ENCODE data around the gene DAB2IP.
A peak's percentile ranks its signal among the peaks of the same experiment; 100 is the strongest.

Gene DAB2IP

DNA sequence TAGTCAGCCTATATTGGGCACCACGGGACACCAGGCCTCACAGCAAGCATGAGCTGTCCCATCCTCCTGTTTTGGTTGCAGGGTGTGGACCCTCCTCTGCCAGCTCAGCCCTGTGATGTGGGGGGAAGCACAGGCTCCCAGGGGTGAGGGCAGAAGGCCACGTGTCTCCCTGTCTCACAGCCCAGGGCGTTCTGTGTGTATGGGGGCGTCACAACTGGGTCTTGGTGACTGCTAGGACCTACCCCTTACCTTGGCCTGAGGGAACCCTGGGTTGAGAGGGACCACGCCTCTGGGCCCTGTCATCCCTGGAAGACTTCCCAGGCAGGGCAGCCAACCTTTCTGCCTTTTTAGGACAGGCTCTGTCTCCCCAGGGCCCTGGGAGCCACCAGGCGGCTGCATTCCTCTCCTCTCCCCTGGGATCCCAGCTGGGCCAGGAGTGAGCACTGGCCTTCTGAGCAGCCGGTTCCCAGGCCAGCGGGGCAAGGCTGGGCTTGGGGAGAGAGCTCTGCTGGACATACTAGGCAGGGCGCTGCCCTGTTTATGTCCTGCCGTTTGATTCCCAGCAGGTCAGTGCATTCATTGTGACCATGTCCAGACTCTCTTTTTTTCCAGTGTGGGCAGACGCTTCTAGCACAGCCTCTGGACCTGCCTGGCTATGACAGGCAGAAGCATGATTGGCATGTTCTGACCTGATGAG lies 97.4 kb downstream of the DAB2IP start:
- no peak for DNase-seq

DNA sequence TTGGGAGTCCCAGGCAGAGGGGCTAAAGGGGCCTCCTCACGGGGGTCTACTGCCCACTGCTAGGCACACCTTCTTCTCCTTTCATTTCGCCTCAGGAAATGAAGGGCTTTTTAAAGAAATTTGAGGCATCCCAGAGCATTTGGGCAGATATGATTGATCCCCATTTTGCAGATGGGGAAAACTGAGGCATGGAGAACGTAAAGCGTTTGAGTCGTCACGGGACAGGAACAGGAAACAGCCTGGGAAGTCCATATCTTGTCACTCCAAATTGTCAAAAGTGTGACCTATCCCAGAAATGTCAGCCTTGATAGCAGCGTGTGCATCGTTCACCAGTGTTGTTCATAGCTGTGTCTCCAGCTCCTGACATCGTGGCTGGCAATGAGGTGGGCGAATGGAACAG lies 98.2 kb downstream of the DAB2IP start:
- DNase-seq, result no peak

DNA sequence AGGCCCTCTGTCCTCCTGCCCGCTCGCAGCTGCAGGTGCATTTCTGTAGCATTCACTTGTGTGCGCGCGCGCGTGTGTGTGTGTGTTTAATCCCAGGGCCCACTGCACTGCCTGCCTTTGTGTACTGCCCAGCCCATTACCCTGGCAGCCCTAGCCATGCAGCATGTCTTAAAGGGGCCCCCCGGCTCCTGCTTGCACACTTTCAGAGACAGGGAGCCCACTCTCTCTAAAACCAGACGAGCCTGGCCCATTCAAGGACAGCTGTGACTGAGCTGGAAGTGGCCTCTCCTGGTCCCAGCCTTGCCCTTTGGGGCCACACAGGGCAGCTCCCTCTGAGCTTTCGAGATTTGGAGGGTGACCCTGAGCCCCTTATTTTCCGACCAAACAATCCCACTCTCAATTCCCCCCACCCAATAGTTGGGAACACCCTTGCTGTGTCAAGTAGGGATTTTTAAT lies 98.9 kb downstream of the DAB2IP start:
- no peak for DNase-seq

DNA sequence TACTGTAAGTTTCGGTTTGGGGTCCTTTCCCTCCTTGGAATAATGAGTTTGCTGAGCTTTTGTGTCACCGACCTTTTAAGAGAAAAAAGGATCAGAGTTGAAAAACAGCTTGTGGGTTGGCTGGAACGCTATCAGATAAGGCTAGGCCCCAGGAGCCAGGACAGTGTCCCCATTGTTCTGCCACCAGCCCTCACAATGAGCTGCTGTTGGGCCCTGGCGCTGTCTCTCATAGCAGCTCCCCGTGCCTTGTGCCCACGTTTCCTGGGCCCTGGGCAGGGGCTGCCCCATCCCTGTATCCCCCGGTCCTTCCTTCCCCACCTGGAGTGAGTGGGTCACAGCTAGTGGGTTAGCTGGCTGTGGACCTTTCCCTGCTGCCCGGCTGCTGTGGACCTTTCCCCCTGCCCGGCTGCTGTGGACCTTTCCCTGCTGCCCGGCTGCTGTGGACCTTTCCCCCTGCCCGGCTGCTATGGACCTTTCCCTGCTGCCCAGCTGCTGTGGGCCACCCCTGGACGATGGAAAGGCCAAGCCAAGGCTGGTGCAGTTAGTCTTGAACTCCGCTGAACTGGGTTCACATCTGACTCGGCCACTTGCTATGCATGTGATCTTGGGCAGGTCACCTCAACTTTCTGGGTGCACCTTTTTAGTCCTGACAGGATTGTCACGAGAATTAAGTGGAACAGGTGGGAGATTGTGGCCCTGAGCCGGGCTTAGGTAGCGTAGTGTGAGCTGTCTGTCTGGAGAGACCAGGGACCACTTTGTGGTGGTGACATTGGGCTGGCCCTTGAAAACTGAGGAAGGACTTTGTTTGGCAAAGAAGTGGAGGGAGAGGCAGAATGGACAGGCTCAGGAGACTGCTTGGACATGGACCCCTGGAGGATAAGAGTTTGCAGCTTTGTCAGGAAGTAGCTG lies 99.5 kb downstream of the DAB2IP start:
- no peak for DNase-seq

GRCh38 chr9:121751686-121752445 lies 100.4 kb downstream of the DAB2IP start:
- no peak for DNase-seq

DNA sequence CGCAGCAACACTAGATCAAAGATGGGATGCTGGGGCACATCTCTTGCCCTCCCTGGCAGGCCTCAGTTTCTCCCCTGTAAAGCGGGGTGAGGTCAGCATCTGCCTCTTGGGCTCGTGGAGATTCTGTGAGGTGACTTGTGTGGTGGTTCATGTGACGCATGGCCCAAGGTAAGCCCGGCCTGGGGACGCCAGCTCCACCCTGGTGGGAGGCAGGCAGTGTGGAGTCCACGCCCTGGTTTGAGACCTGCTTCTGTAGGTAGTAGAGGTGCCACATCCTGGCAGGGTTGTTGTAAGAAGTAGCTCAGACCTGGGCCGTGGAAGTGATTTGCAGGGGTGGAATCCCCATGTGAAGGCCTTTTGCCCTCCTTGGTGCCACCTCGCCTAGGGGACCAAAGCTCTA lies 101.5 kb downstream of the DAB2IP start:
- DNase-seq, result no peak

GRCh38 chr9:121753802-121754654 lies 102.6 kb downstream of the DAB2IP start:
- DNase-seq, result no peak

DNA sequence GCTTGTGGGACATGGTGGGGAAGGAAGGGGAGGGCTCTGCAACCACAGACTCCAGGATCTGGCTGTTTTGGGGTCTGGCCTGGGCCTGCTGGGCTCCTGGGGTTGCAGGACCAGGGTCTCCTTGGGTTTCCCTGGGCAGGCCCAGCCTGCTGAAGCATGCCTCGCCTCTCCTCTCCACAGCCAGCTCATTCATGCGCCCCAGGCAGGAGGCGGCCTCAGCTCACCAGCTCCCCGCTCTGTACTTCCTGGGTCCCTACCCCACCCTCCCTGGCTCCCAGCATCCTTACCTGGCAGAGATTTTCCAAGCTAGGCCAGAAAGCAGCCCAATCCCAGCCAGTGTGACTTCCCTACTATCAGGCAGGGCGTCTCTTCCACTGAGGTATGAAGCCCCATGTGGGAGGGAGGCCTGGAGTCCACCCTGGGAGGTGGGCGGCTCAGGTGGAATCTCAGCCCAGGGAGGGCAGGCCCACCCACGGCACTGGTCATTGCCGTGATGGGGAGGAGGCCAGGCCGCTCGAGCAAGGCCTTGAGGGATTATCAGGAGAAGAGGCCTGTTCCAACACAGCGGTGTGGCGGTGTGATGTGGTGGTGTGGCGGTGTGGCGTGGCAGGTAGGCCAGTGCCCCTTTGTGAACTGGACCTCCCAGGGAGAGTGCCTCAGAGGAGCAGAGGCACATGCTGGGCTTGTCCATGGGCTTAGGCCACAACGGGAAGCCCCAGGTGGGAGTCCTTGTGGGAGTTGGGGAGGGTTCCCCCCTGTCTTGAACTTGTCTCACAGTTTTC lies 103.4 kb downstream of the DAB2IP start:
- DNase-seq, result no peak

GRCh38 chr9:121755581-121755980 lies 104.1 kb downstream of the DAB2IP start:
- no peak for DNase-seq

DNA sequence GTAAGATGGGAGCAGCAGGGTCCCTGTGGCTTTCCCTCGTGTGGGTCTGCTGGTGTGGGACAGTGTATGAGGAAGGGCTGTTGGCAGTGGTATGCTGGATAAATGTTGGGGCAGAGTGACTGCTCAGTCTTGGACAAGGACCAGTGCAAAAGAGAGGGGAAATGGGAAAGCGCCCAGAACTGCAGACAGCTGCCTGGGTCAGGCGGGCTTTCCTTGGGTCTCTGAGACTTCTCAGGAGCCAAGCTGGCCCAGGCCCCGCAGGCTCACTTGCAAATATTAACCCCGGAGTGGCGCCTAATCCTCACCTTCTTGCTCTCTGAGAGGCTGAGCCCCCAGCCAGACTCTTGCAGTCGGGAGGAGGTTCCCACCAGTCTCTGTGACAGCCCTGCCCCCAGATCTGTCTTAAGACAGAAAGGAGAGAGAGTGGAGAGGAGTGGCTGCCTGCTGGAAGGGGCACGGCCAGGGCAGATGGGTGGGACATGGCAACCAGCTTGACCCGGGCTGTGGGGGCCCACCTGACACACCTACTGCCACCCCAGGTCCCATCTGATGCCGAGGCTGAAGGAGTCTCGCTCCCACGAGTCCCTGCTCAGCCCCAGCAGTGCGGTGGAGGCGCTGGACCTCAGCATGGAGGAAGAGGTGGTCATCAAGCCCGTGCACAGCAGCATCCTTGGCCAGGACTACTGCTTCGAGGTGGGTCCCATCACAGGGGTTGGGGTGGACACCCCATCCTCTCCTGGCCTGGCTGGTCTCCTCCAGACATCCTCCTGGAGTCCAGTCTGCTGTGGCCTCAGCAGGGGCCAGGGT lies 105.2 kb downstream of the DAB2IP start:
- no peak for DNase-seq

- no peak for DNase-seq
These were observed 105.8 kb downstream of the DAB2IP start for GRCh38 chr9:121757281-121757585.

DNA sequence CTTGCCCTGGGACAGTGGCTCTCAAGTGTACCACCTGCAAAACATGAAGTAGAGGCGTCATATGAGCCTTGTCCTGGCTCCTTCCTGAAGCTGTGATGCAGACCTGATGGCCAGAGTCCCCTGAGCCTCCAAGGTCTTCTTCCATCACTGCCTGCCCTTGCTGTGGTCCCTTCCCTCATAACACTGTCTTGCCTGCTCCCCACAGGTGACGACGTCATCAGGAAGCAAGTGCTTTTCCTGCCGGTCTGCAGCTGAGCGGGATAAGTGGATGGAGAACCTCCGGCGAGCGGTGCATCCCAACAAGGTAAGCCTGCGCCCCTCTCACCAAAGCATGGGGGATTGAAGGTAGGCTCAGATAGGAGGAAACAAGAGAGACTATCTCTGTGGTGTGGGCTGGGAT lies 107.3 kb downstream of the DAB2IP start:
- DNase-seq, result no peak

- DNase-seq, result no peak
These were observed 108.6 kb downstream of the DAB2IP start for GRCh38 chr9:121759996-121760395.

GRCh38 chr9:121760571-121760970 lies 109.1 kb downstream of the DAB2IP start:
- DNase-seq, result no peak

DNA sequence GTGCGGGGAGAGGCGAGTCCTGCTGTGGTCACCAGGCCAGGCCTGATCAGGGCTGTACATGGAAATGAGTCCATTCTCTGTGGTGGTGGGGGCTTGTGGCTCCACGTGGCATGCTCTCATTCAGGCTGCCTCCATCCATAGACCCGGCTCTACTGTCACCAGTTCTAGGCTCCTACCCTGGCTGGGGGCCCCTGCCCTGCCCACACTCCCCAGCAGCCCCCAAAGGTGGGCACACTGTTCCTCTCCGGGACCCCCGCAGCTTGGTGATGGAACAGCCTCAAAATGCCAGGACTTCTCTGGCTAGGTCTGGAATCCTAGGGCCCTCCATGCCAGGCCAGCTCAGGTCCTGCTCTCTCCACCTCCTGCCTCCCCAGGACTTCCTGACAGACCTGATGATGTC lies 111.7 kb downstream of the DAB2IP start:
- DNase-seq, result no peak

DNA sequence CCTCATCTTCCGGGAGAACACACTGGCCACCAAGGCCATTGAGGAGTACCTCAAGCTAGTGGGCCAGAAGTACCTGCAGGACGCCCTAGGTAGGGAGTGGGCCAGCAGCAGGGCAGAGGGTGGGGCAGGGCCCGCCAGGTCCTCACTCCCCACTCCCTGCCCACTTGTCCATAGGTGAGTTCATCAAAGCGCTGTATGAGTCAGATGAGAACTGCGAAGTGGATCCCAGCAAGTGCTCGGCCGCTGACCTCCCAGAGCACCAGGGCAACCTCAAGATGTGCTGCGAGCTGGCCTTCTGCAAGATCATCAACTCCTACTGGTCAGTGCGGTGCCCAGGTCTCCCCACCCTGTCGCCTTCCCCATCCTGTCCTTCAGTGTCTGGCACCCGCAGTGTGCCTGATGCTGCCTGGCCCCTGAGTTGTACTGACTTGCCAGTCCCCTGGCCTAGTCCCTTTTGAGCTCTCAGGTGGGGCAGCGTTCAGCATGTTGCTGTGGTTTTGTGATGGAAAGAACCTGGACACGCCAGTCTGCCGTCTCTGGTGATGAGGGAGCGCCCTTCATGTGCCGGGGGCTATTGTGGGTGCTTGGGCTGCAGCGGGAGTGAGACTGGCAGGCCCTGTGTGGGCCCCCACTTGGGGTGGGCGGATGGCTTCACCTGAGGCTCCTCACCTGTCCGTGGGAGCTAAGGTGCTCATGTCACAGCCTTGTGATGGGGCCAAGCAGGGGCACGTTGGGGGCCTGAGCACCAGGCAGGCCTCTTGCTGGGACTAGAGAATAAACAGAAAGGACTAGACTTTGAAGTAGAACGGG lies 112.3 kb downstream of the DAB2IP start:
- DNase-seq, result no peak

GRCh38 chr9:121764371-121764730 lies 112.9 kb downstream of the DAB2IP start:
- DNase-seq, result no peak

DNA sequence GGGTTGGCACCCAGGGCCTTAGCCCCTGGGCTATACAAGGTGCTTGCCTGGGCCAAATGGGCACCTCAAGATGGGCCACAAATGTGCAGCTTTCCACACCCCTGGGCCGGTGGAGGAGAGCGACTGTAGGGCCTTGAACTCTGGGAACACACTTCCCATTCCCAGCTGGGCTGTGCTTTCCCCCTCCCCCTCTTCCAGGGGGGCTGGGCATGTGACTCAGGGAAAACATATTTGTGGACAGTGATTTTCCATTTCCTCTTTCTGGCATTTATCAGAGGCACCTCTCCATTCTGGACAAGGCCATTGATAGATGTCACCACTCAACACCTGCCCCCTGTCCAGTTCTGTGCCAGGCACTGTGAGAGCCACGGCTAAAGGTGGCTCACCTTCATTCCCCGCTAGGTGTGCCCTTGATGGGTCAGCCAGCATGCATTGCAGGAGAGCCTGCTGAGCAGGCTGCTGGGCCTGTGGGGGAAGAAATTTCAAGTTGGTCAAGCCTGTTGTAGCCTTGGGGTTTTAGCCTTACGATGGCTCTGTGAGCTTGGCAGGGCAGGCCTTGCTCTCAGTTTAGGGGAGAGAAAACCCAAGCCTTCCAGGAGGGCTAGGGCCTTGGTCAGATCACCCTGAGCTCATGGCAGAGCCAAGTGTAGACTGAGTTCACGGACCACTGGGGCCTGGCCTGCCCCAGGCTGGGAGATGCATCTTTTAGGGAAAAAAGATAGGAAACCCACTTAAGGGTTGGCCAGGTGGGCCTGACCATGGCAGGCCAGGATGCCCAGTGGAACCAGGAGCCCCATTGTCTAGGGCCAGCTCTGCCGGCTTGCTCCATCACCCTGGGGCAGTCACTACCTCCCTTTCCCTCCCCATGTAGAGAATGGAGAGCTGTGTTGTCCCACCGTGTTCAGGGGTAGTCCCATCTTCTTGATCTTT lies 113.9 kb downstream of the DAB2IP start:
- DNase-seq, result peak; percentile 64

- no peak for DNase-seq
These were observed 114.7 kb downstream of the DAB2IP start for GRCh38 chr9:121766081-121766683.

All from 8988T (cell line).